B cell (primary cell): ENCODE data around the gene GPLD1.

Experiments used
- EZH2 ChIP-seq: IDR thresholded peaks from 2 replicates; pipeline ENCODE4 v1.6.1; 2012; ENCODE audit warnings: borderline replicate concordance, low read depth, mild to moderate bottlenecking, moderate library complexity, low read length; ENCODE audit not compliant: insufficient read depth, poor library complexity, severe bottlenecking
- TF ChIP-seq, protein P1 (sequence below): fragments of 200-600 bp; IDR thresholded peaks from one replicate; pipeline ENCODE4 v1.8.0; 2022; ENCODE audit warnings: antibody characterized with exemption, mild to moderate bottlenecking

- TF ChIP-seq, protein P1, sequence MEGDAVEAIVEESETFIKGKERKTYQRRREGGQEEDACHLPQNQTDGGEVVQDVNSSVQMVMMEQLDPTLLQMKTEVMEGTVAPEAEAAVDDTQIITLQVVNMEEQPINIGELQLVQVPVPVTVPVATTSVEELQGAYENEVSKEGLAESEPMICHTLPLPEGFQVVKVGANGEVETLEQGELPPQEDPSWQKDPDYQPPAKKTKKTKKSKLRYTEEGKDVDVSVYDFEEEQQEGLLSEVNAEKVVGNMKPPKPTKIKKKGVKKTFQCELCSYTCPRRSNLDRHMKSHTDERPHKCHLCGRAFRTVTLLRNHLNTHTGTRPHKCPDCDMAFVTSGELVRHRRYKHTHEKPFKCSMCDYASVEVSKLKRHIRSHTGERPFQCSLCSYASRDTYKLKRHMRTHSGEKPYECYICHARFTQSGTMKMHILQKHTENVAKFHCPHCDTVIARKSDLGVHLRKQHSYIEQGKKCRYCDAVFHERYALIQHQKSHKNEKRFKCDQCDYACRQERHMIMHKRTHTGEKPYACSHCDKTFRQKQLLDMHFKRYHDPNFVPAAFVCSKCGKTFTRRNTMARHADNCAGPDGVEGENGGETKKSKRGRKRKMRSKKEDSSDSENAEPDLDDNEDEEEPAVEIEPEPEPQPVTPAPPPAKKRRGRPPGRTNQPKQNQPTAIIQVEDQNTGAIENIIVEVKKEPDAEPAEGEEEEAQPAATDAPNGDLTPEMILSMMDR: no peak
- TF ChIP-seq EZH2: no peak
These were observed 47.1 kb upstream of the GPLD1 start for GRCh38 chr6:24536466-24536865.
